Measurements from ENCODE around the gene RNU5B-1.

The RNU5B-1 gene

DNA sequence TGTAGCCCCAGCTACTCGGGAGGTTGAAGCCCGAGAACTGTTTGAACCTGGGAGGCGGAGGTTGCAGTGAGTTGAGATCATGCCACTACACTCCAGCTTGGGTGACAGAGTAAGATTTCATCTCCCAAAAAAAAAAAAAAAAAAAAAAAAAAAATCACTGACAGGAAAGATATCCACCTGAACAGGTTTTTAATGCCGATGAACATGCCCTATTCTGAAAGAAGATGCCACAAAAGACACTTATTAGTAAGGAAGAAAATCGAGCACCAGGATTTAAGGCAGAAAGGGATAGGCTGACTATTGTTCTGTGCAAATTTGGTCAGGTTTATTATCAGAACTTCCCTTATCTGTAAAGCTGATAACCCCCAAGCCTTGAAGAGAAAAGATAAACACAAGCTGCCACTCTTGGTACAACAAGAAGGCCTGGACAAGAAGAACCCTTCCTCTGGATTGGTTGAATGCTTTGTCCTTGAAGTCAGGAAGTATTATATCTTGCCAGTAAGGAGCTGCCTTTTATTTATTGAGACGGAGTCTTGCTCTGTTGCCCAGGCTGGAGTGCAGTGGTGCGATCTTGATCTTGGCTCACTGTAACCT, 15.1 kb upstream of the RNU5B-1 start:
- DNase-seq, result no peak

DNA sequence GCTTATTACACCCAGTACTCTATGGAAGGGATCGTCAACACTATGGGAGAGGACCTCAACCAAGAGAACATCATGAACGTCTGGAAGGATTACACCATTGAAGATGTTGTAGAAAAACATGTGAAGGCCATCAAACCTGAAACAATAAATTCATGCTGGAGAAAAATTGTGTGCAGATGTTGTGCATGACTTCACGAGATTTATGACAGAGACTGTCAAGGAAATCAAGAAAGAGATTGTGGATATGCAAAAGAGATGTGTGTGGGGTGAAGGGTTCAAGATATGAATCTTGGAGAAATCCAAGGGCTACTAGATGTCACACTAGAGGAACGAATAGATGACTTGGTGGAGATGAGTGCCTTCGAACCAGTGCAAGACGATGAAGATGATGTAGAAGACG, 14.2 kb upstream of the RNU5B-1 start:
- no peak for DNase-seq

DNA sequence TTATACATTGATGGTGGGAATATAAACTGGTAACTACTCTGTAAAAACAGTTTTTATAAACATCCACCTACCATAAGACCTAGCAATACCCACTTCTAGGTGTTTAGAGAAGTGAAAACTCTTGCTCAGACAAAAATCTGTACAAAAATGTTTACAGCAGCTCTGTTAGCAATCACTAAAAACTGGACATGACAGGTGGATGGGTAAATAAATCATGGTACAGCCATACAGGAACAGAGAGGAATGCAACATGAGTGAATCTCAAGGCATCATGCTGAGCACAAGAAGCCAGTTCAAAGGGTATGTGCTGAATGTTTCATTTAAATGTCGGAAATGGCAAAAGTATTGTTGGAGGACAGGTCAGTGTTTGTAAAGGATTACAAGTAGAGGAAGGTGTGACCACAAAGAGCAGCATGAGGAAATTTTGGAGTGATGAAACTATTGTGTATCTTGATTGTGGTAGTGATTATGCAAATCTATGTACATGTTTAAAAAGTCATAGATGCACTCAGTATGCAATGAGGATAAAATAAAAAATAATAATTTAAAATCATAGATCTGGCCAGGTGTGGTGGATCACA, 11.4 kb upstream of the RNU5B-1 start:
- no peak for DNase-seq

DNA sequence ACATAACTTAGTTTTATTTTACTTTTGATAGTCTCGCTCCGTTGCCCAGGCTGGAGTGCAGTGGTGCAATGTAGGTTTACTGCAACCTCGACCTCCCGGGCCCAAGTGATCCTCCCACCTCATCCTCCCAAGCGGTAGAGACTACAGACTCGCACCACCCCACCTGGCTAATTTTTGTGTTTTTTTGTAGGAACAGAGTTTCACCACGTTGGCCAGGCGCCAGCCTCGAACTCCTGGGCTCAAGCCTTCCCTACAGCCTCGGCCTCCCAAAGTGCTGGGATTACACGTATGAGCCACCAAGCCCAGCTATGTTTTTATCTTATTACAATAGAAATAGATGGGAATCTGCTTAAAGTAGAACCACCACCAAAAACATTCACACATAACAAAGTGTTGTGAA, 5.7 kb upstream of the RNU5B-1 start:
- no peak for DNase-seq

DNA sequence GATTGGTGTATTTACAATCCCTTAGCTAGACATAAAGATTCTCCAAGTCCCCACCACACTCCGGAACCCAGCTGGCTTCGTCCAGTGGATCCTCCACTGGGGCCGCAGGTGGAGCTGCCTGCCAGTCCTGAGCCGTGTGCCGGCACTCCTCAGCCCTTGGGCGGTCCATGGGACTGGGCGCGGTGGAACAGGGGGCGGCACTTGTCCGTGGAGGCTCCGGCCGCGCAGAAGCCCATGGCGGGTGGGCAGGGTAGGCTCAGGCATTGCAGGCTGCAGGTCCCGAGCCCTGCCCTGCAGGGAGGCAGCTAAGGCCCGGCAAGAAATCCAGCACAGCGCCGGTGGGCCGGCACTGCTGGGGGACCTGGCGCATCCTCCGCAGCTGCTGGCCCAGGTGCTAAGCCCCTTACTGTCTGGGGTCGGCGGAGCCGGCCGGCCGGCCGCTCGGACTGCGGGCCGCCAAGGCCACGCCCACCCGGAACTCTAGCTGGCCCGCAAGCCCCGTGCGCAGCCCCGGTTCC, 3.5 kb upstream of the RNU5B-1 start:
- DNase-seq, result no peak

DNA sequence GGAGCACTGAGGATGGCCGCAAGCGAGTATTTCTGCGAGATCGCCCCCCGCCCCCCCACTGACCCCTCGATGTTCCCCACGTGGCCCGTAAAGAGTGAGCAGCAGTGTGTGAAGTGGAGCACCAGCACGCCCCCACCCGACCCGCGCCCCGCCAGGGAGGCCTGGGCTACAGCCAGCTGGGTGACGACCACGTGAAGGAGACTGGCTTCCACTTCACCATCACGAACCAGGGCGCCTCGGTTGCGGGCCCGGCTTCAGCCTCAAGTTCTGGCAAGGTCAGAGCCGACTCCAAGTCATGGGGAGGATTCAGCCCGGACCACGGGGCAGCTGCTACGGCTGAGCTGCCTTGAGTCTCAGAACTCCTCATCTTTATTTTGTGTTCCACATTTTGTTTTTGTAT, 2.4 kb upstream of the RNU5B-1 start:
- no peak for DNase-seq

DNA sequence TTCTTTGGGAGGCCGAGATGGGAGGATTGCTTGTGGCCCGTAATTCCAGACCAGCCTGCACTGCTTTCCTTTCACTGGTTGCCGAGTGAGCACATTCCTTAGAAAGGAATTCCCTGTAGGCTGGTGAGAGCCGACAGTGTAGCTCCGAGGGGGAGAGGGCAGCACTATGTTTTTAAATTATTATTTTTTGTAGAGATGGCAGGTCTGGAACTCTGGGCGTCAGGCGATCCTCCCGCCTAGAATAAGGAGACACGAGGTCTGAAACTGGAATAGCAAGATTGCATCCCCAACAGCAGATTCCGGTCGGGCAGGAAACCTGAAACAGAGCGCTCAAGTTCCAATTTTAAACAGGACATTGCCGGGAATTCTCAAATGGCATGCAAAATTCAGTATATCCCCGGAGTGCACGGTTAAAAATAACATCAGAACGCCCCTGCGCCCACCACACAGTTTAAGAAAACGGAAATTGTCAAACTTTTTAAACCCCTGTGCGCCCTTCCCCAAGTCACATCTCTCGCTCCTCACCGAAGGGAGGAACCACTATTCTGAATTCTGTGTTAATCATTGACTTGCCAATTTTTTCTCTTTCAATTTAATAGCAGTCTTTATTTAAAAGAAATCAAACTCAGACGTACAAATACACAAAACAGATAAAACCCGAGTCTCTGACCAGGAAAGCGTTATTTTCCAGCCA, 643 bp upstream of the RNU5B-1 start:
- peak; percentile 8 for DNase-seq

DNA sequence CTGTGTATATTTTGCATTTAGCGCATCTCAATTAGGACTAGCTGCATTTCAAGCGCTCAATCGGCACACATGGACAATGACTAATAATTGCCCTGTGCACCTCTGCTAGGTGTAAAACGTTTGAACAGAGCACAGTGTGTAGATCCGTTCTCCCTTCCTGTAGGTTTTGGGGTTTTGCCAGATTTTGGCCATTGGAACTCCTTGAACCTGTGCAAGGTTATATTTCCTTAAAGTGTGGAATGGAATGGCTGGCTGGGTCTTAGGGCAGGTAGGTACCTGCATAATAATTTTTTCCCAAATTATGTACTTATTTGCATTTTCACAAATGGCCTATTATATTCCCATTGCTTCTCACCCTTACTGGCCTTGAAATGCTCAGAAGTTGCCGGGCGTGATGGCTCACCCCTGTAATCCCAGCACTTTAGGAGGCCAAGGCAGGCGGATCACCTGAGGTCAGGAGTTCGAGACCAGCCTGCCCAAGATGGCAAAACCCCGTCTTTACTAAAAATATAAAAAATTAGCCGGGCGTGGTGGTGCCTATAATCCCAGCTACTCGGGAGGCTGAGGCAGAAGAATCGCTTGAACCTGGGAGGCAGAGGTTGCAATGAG, 777 bp downstream of the RNU5B-1 start:
- DNase-seq, result no peak

DNA sequence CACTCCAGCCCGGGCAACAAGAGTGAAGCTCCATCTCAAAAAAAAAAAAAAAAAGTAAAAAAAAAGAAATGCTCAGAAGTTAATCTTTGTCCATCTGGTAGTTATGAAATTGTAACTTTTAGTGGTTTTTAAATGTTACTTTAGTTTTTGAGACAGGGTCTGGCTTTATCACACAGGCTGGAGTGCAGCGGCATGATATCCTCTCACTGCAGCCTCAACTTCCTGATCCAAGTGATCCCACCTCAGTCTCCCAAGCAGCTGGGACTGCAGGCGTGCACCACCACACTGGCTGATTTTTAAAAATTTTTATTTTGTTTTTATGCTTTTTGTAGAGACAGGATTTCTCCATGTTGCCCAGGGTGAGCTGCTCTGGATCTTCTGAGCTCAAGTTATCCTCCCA, 1.3 kb downstream of the RNU5B-1 start:
- no peak for DNase-seq

DNA sequence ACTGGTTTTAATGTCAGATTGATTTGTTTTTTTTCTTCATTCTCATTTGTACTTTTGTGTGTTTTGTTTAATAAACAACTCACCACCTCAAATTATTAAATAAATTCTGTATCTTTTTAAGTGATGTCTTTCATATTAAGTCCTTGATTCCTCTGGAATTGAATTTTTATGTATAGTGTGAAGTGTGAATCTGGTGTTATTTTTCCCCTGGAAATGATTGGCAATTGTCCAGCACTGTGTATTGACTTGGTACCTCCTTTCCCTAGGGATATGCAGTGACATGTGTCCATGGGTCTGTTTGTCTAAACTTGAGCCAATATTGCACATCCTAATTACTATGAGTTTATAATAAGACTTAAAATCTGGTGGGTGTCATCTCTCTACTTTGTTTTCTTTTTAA, 2.1 kb downstream of the RNU5B-1 start:
- no peak for DNase-seq

DNA sequence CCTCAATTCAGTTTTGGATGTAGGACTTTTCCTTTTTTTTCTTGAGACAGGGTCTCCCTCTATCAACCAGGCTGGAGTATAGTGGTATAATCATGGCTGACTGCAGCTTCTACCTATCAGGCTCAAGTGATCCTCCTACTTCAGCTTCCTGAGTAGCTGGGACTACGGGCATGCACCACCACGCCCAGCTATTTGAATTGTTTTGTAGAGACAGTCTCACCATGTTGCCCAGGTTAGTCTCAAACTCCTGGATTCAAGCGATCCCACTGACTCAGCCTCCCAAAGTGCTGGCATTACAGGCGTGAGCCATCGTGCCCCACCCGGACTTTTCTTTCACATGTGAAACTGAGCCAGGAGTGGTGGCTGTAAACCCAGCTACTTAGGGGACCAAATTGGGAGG, 3.5 kb downstream of the RNU5B-1 start:
- DNase-seq, result no peak

DNA sequence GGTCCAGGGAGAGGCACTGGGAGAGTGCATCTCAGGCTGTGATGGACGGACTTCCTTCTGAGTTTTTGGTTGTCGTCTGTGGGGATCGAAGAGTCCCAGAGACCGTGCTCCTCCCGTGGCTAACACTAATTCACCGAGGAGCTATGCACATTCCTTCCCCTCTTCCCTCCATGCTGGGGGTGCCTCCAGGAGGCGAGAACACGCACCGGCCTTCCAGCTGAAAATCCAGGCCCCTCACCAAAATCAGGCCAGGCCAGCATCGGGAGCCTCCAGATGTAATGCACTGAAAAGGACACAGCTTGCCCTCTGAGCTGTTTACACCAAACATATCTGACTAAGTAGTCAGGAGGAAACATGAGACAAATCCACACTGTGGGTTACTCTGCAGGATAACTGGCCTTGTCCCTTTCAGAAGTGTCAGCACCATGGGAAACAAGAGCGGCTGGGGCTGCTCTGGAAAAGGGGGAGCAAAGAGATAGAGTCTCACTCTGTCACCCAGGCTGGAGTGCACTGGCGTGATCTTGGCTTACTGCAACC, 5.5 kb downstream of the RNU5B-1 start:
- no peak for DNase-seq

DNA sequence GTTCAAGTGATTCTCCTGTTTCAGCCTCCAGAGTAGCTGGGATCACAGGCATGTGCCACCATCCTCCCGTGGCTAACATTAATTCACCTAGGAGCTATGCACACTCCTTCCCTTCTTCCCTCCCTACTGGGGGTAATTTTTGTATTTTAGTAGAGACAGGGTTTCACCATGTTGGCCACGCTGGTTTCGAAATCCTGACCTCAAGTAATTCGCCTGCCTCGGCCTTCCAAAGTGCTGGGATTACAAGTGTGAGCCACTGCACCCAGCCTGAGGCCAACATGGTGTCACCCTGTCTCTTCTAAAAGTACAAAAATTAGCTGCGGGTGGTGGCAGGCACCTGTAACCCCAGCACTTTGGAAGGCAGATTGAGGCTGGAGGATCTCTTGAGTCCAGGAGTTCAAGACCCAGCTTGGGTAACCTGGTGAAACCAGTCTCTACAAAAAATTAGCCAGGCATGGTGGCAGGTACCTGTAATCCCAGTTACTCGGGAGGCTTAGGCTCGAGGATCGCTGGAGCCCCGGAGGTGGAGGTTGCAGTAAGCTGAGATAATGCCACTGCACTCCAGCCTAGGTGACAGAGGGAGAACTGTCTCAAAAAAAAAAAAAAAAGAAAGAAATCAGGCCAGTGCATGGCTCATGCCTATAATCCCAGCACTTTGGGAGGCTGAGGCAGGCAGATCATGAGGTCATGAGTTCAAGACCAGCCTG, 6.1 kb downstream of the RNU5B-1 start:
- no peak for DNase-seq

DNA sequence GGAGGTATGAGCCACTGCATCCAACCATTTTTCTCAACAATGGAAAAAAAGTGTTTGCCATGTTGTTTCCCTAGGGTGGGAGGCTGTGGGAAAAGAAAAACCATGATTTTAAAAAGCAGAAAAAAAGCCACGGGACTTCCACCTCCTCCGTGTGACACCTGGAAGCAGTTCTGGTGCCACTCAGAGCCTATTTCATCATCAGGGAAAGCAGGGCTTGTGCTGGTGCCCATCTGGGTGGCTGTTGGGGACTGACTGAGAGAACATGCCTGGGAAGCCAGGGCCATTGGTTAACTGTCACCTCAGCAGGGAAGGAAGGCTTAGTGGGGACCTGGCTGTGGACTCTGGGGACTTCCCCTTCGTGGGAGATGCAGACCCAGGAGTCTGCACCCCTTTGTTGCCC, 7.3 kb downstream of the RNU5B-1 start:
- DNase-seq, result no peak

DNA sequence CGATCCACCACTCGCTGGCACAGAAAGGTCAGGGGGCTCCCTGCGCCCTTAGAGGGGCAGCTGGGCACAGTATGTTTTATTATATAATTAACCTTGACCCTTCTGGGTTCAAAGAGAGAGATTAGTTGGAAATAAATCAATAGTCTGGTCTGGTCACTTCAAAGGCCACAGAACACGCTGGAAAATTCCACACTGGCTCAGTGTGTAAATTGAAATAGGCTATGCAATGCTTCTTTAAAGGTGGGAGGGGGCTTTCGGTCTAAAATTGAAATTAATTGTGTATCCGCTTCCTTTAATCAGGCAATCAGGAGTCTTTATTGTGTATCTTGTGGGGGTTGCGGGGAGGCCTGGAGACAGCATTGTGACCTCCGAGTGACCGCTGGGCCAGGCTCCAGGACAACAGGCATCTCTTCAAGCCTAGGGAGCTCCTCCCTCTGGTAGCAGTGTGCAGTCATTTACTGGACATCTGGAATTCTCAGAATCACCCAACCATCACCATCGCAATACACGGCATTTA, 8.0 kb downstream of the RNU5B-1 start:
- no peak for DNase-seq

DNA sequence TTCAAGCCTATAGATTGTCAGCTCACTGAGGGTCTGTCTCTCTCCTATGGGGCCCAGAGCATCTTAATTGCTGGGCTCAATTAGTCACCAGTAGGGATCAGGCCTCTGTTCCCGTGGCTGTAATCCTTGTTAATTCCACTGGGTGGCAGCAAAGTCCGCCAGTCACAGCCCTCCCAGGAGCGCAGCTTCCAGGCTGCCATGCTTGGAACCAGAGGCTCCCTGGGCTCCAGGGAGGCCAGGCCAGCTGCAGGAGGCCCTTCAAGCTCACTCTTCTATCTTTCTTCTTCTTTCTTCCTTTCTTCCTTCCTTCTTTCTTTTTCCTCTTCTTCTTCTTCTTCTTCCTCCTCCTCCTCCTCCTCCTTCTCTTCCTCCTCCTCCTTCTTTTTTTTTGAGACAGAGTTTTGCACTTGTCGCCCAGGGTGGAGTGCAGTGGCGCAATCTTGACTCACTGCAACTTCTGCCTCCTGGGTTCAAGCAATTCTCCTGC, 14.4 kb downstream of the RNU5B-1 start:
- DNase-seq, result no peak

DNA sequence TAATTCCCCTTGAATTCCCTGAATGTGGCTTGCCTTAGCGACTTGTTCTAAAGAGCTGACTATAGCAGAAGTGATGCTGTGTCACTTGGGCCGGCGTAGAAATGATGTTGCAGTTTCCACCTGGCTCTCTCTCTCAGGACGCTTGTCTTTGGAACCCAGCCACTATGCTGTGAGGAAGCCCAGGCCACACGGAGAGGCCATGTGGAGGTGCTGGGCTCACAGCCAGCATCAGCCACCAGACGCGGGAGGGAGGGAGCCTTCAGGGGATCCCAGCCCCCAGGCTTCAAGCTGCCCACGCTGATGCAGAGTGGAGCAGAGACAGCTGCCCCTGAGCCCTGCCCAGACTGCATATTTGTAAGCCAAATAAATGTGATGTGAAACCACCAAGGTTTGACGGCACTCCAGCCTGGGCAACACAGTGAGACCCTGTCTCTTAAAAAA, 18.6 kb downstream of the RNU5B-1 start:
- DNase-seq, result peak; percentile 72

DNA sequence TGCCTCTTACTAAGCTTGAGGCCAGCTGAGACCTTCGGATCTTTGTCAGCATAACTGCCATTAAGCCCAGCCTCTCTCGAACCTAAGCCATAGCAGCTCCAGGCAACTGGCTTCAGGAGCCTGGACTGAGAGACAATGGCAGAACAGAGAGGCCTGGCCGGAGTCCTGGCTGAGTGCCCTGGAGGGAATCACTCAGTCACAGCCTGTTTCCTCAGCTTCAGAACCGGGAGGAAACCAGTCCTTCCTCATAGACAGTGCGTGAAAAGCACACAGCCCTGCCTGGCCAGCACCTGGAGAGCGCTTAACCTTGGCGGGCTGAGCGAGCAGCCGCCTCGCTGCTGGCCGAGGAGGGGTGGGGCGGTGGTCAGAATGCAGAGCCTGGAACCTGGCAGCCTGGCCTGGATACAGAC, 21.6 kb downstream of the RNU5B-1 start:
- DNase-seq, result no peak

DNA sequence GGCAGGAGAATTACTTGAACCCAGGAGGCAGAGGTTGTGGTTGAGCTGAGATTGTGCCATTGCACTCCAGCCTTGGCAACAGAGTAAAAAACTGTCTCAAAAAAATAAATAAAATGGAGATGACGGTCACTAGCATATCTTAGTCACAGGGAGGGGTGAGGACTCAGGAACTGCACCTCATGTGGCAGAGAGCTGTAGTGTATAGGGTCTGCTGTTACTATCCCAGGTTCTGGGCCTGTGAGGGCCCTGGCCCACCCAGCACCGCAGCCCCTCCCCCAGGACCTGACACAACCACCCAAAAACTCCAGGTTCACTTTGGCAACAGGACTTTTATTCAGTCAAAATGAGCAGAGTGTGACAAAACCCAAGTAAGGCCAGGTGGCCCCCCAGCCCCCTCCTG, 22.3 kb downstream of the RNU5B-1 start:
- no peak for DNase-seq

DNA sequence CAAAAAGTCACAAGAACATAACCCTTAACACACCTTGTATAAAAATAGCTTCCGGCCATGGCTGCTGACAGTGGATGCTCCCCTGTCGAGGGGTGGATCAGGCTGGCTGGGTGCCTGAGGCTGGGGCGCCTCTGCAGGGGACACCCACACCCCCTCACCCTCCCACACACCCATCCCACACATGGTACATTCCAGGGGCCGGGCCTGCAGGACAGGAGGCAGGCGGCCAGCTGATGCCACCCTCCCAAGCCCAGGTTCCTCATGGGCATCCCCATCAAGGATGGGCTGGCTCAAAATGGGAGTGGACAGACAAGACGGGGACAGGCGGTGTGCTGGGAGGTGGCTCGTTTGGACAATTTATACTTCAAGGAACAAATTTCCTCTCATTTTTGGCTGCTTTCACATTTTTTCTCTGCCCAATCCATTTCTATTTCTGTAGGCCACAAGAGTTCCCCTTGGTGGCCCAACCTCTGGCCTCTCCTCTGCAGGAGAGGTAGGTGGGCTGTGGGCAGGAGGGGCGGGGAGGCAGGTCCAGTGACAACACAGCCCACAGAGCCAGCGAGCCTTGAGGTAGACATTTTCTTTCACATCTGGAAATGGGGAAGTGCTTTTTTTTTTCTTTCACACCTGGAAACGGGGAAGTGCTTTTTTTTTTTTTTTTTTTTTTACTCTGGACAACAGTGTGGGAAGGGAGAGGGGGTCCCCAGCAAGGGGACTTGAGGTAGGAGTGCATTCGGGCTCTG, 23.3 kb downstream of the RNU5B-1 start:
- no peak for DNase-seq

DNA sequence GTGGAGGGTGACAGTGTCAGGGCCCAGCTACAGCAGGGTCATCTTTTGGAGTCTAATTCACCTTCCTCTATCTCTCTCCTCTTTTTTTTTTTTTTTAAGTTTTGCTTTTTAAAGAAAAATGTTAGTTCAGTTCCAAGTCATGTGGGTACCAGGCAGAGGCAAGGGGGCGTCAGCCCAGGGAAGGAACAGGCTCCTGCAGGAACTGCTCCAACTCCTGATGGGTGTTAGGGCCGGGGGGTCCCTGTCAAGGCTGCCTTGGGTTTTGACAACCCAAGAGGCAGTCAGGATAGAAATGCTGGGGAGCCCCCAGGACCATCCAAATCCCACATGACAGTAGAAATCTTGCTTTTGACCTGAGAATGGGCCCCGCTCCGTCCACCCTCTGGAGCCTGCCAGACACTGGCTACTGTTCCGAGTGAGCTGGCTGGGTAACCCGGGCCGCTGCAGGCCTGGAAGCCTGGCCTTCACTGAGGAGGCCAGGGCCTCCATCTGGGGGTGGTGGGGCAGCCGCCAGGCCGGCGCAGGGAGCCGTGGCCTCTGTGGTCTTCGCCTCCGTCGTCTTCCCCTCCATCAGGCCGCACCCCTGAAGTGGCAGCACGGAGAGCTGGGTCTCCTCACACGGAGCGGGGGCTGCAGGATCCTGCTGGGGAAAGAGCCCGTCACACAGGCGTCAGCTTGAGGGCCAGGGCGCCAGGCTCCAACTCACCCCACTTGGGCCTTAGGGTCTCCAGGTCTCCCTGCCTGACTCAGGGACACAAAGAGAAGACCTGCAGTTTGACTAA, 24.2 kb downstream of the RNU5B-1 start:
- no peak for DNase-seq

Measured in DMS 273 treated with DMSO at 0.1 percent for 48 hours (cell line).